GM04503 (cell line): Measurements from ENCODE around the gene PABPC1L.

Experiments used
- DNase-seq: peaks from one replicate; pipeline ENCODE4 v3.0.0-alpha.2; 2012; ENCODE audit warnings: low read depth

PABPC1L gene

GRCh38 chr20:44942264-44942973 is 32.6 kb downstream of the PABPC1L start:
- DNase-seq, result no peak

- no peak for DNase-seq
These were observed 34.0 kb downstream of the PABPC1L start for GRCh38 chr20:44943828-44944227.

- DNase-seq, result no peak
These were observed 35.4 kb downstream of the PABPC1L start for GRCh38 chr20:44945261-44945660.

GRCh38 chr20:44946271-44946852 is 36.5 kb downstream of the PABPC1L start:
- DNase-seq, result no peak

- no peak for DNase-seq
These were observed 38.2 kb downstream of the PABPC1L start for GRCh38 chr20:44948107-44948506.

GRCh38 chr20:44948513-44948912 is 38.7 kb downstream of the PABPC1L start:
- DNase-seq, result no peak

GRCh38 chr20:44950368-44950767 is 40.5 kb downstream of the PABPC1L start:
- no peak for DNase-seq

GRCh38 chr20:44952731-44953130 is 42.9 kb downstream of the PABPC1L start:
- no peak for DNase-seq

GRCh38 chr20:44954211-44954610 is 44.4 kb downstream of the PABPC1L start:
- no peak for DNase-seq

- no peak for DNase-seq
These were observed 45.4 kb downstream of the PABPC1L start for GRCh38 chr20:44955270-44955669.

- DNase-seq, result no peak
These were observed 46.5 kb downstream of the PABPC1L start for GRCh38 chr20:44956410-44956809.

GRCh38 chr20:44958276-44958675 is 48.4 kb downstream of the PABPC1L start:
- DNase-seq, result no peak

GRCh38 chr20:44959082-44959637 is 49.3 kb downstream of the PABPC1L start:
- no peak for DNase-seq

- no peak for DNase-seq
These were observed 49.8 kb downstream of the PABPC1L start for GRCh38 chr20:44959638-44960102.

- DNase-seq, result no peak
These were observed 50.4 kb downstream of the PABPC1L start, which contains the start of gene TOMM34 for GRCh38 chr20:44960103-44960852. Gene TOMM34, minus strand, starts transcription at chr20:44960397. Its CDS starts 64 bp downstream, at chr20:44960333.

GRCh38 chr20:44961011-44961869 is 51.4 kb downstream of the PABPC1L start:
- DNase-seq, result no peak

- DNase-seq, result no peak
These were observed 52.0 kb downstream of the PABPC1L start for GRCh38 chr20:44961870-44962267.

- no peak for DNase-seq
These were observed 52.6 kb downstream of the PABPC1L start for GRCh38 chr20:44962483-44962882.

- no peak for DNase-seq
These were observed 53.7 kb downstream of the PABPC1L start for GRCh38 chr20:44963325-44964215.

- DNase-seq, result no peak
These were observed 55.8 kb downstream of the PABPC1L start for GRCh38 chr20:44965651-44966029.
